Fibroblast of skin of left quadriceps (primary cell): Measurements from ENCODE around the gene CCL1.

Experiments
- DNase-seq, 2 experiments: peaks; one replicate each; pipeline ENCODE4 v3.0.0-alpha.2; 2013; ENCODE audit warnings: low read depth in 2 of 2

The CCL1 gene

GRCh38 chr17:34360601-34361270 lies 2.3 kb downstream of the CCL1 start:
- DNase-seq = no peak

DNA sequence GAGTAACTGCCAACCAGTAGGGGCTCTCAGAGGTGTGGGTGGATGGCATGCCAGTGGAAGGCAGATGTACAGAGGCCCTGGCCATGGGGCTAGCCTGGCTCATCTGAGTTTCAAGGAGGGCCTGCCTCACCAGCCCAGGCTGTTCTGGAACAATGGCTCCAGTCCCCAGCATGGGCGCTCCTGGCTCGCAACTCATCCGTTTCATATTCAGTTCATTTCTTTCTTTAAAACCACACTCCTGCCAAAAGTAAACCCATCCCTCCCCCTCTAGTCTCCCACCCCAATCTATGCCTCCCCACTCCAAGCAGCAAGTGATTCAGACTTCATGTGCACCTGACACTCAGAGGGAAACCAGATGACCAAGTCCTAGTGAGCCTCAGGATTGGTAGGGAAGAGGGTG lies 4.4 kb downstream of the CCL1 start:
- DNase-seq = no peak

GRCh38 chr17:34357398-34357797 lies 5.6 kb downstream of the CCL1 start:
- no peak for DNase-seq

GRCh38 chr17:34356194-34356593 lies 6.8 kb downstream of the CCL1 start, which contains the start of gene CCL13:
TSS of gene CCL13 (plus strand) at chr17:34356480. CDS start at chr17:34356527, 47 bp downstream.
- no peak for DNase-seq

GRCh38 chr17:34354637-34355036 lies 8.4 kb downstream of the CCL1 start:
- no peak for DNase-seq

GRCh38 chr17:34352191-34352590 lies 10.8 kb downstream of the CCL1 start:
- no peak for DNase-seq

- DNase-seq = no peak
Measured at GRCh38 chr17:34351096-34351495, 11.9 kb downstream of the CCL1 start.

DNA sequence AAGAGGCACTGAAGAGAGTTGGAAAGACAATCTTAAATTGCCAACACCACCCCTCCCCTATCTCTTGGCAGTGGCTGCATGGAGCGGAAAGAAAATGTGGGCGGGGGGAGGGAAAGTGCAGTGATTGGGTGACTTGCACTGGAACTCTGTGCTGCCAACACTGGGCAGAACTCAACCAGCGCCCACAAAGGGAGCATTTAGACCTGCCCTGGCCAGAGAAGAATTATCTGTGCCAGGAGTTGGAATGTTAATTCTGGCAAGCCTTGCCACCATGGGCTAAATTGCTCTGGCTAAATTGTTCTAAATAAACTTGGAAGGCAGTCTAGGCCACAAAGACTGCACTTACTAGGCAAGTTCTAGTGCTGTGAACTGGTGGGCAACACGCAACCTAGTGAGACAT lies 13.3 kb downstream of the CCL1 start:
- no peak for DNase-seq

GRCh38 chr17:34347063-34347462 lies 16.0 kb downstream of the CCL1 start:
- DNase-seq = no peak

GRCh38 chr17:34341916-34342315 lies 21.1 kb downstream of the CCL1 start:
- DNase-seq = no peak

GRCh38 chr17:34339138-34339770 lies 23.8 kb downstream of the CCL1 start:
- no peak for DNase-seq

GRCh38 chr17:34337701-34338100 lies 25.3 kb downstream of the CCL1 start:
- DNase-seq = no peak

DNA sequence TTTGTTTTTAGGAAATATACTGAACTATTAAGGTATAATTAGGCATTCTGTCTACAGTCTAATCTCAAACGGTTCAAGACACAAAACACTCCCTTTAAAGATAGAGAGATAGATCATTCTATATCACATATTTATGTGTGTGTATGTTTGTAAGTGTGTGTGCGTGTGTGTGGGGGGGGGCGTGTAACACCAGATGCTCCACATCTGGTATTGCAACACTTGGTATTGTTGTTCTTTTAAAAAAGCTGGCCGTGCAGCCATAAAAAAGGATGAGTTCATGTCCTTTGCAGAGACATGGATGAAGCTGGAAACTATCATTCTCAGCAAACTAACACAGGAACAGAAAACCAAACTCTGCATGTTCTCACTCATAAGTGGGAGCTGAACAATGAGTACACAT lies 35.5 kb downstream of the CCL1 start:
- DNase-seq = peak; percentile 33 to 36

- no peak for DNase-seq
Measured at GRCh38 chr17:34321964-34322363, 41.1 kb downstream of the CCL1 start.

GRCh38 chr17:34319039-34319483 lies 44.0 kb downstream of the CCL1 start, which contains the start of gene CCL8:
TSS of gene CCL8 (plus strand) at chr17:34319435. CDS start at chr17:34319502, 67 bp downstream.
- DNase-seq = no peak

GRCh38 chr17:34318474-34318873 lies 44.6 kb downstream of the CCL1 start:
- no peak for DNase-seq

- peak in 1 of 2 experiments; percentile 44 for DNase-seq
Measured at GRCh38 chr17:34314279-34314678, 48.8 kb downstream of the CCL1 start.

GRCh38 chr17:34313164-34313563 lies 49.9 kb downstream of the CCL1 start:
- DNase-seq = peak in 1 of 2 experiments; percentile 44

DNA sequence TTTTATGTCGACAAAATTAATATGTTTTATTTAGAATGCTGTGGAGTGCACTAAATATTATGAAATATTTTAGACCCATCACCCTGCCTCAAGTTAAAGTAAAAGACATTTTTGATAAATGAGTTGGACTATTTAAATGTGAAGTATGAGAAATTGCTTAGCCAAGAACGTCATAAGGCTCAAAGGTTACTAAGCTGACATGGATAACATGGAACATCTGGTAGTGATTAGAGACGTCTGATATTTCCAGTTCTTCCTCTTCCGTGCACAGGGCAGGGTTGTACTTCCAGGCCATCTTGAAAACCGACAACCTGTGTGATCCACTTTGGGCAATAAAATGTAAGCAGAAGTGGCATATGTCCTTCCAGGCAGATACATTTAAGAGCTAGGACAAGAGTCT lies 51.0 kb downstream of the CCL1 start:
- DNase-seq = peak; percentile 79 to 81

DNA sequence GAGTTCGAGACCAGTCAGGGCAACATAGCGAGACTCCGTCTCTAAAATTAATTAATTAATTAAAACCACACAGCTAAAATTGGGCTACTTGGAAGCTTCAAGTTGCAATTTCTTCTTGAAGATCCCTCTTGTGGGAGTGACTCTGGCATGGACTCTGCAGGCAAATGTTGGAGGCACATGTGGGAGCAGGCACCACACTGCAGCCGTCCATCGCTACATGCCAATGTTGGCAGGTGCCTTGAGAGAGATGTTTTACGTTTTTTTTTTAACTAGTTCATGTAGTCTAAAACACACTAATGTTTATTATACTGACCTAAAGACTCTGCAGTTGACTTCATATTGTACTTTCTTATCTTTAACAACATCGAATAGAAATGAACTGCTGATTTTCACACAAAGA lies 51.7 kb downstream of the CCL1 start:
- no peak for DNase-seq
